Activated CD8-positive, alpha-beta T cell treated with anti-CD3 and anti-CD28 coated beads for 36 hours (primary cell): ENCODE results near the gene TDP1. TPM values are rescaled to one million over a fixed set of nuclear protein-coding genes. Genes with fewer than 3 reads are reported as not detected.

Experiments used
- ATAC-seq: fragments of 200-7000 bp; cut with Tn5 transposase; one replicate; pipeline ENCODE4 v1.10.0; 2021; ENCODE audit warnings: mild to moderate bottlenecking, moderate library complexity
- CTCF ChIA-PET: fragments of 350-600 bp; sonication (Branson Sonifier 250); formaldehyde crosslinking; loops from one replicate; lab custom pipeline; 2021; ENCODE audit warnings: antibody characterized with exemption; lab: Charles Lee
- POLR2A ChIA-PET: fragments of 350-600 bp; sonication (Branson Sonifier 250); formaldehyde crosslinking; loops from one replicate; lab custom pipeline; 2021; ENCODE audit warnings: antibody characterized with exemption; lab: Charles Lee
- DNase-seq: peaks from one replicate; pipeline ENCODE4 v3.0.0-alpha.2; 2020
- H3K27ac Mint-ChIP-seq: one replicate; pipeline ENCODE4 v1.8.0; 2021; ENCODE audit warnings: mild to moderate bottlenecking, mixed read lengths
- H3K27me3 Mint-ChIP-seq: one replicate; pipeline ENCODE4 v1.8.0; 2021; ENCODE audit warnings: mixed read lengths
- H3K36me3 Mint-ChIP-seq: one replicate; pipeline ENCODE4 v1.8.0; 2021; ENCODE audit warnings: low read depth, mixed read lengths
- H3K4me1 Mint-ChIP-seq: one replicate; pipeline ENCODE4 v1.8.0; 2021; ENCODE audit warnings: low read depth, mixed read lengths
- H3K4me3 Mint-ChIP-seq: one replicate; pipeline ENCODE4 v1.8.0; 2021; ENCODE audit warnings: mild to moderate bottlenecking, moderate library complexity, mixed read lengths
- H3K9me3 Mint-ChIP-seq: one replicate; pipeline ENCODE4 v1.8.0; 2021; ENCODE audit warnings: mixed read lengths
- CTCF ChIP-seq: fragments of 200-600 bp; IDR thresholded peaks from one replicate; pipeline ENCODE4 v1.8.0; 2022; ENCODE audit warnings: antibody characterized with exemption, mild to moderate bottlenecking
- intact Hi-C: fragments of 100-400 bp; cut with micrococcal nuclease; formaldehyde crosslinking; loops from one replicate; pipeline ENCODE4 v1.10.0; 2022
- total RNA-seq, 2 experiments: library from RNA; stranded (reverse); gene quantifications; one replicate each; pipeline ENCODE4 v1.2.3, GENCODE V29; 2021

The TDP1 gene
- total RNA-seq, 2 experiments from 2014 or later: 97.2 to 103 TPM

- Mint-ChIP-seq H3K27ac (no peak overlapping the region), H3K27me3 (no peaks in the 10 kb centered on the region), H3K4me1 (peaks cover 7% of the 10 kb centered on the region), H3K36me3 (peaks cover 62% of the 10 kb centered on the region), H3K9me3 (no peaks in the 10 kb centered on the region), H3K4me3 (no peak overlapping the region)
- CTCF ChIA-PET: no interaction called here
- POLR2A ChIA-PET: no interaction called here
- no peak for DNase-seq
- ATAC-seq: no peak
- TF ChIP-seq CTCF: no peak
- intact Hi-C loops: no loop called here
These were observed 78.4 kb downstream of the TDP1 start for GRCh38 chr14:90034156-90034555.

GRCh38 chr14:90034835-90035525, 79.3 kb downstream of the TDP1 start:
- Mint-ChIP-seq H3K36me3 (peaks cover 69% of the 10 kb centered on the region), H3K4me3 (no peak overlapping the region), H3K4me1 (peaks cover 7% of the 10 kb centered on the region), H3K27ac (no peak overlapping the region), H3K9me3 (no peaks in the 10 kb centered on the region), H3K27me3 (no peaks in the 10 kb centered on the region)
- DNase-seq: no peak
- no peak for ATAC-seq
- ChIA-PET CTCF (no interaction called here), POLR2A (no interaction called here)
- TF ChIP-seq CTCF: no peak
- intact Hi-C loops: no loop called here

GRCh38 chr14:90039253-90040010, 83.7 kb downstream of the TDP1 start:
- H3K9me3 Mint-ChIP-seq: no peaks in the 10 kb centered on the region
- no peak for ATAC-seq
- no peak for DNase-seq
- POLR2A ChIA-PET: interaction anchor here (1.2 kb wide), 1 partner anchor 26 kb away, joined by 4 read pairs; no protein-coding TSS in a partner anchor
- H3K36me3 Mint-ChIP-seq: peaks cover 73% of the 10 kb centered on the region
- peaks cover 6% of the 10 kb centered on the region for H3K4me1 Mint-ChIP-seq
- no peaks in the 10 kb centered on the region for H3K27me3 Mint-ChIP-seq
- H3K27ac Mint-ChIP-seq: no peak overlapping the region
- H3K4me3 Mint-ChIP-seq: no peak overlapping the region
- no peak for TF ChIP-seq CTCF
- CTCF ChIA-PET: no interaction called here
- intact Hi-C loops: no loop called here

- Mint-ChIP-seq H3K27me3 (no peaks in the 10 kb centered on the region), H3K36me3 (peaks cover 73% of the 10 kb centered on the region), H3K9me3 (no peaks in the 10 kb centered on the region), H3K27ac (no peak overlapping the region), H3K4me3 (no peak overlapping the region), H3K4me1 (peaks cover 3% of the 10 kb centered on the region)
- ChIA-PET POLR2A (no interaction called here), CTCF (no interaction called here)
- intact Hi-C loops: no loop called here
- no peak for TF ChIP-seq CTCF
- ATAC-seq (no peak), DNase-seq (no peak)
These were observed 84.7 kb downstream of the TDP1 start for GRCh38 chr14:90040411-90040810.
